GM13976 (cell line): ENCODE results near the gene ARAP3.

Source experiments
- DNase-seq: peaks from one replicate; pipeline ENCODE4 v3.0.0; 2012; ENCODE audit warnings: low spot score
- CTCF ChIP-seq: IDR thresholded peaks from 2 replicates; pipeline ENCODE4 v1.5.1; 2012; ENCODE audit warnings: borderline replicate concordance, mild to moderate bottlenecking; ENCODE audit not compliant: insufficient read depth; ENCODE audit errors: extremely low read depth, missing control alignments, control extremely low read depth
- in situ Hi-C: fragments of 300-500 bp; cut with MboI; formaldehyde crosslinking; loops from one replicate; pipeline ENCODE4 v1.12.0; 2022; ENCODE audit warnings: low sequenced_read_pairs, mixed read lengths, inconsistent platforms; ENCODE audit not compliant: unreplicated experiment

ARAP3 gene

GRCh38 chr5:141709699-141710267 is 27.8 kb upstream of the ARAP3 start:
- no peak for TF ChIP-seq CTCF
- no peak for DNase-seq
- in situ Hi-C loops, result no loop called here

- in situ Hi-C loops, result no loop called here
Measured at GRCh38 chr5:141708016-141708415, 26.0 kb upstream of the ARAP3 start.

GRCh38 chr5:141707510-141707909 is 25.5 kb upstream of the ARAP3 start:
- DNase-seq, result no peak
- in situ Hi-C loops, result no loop called here
- no peak for TF ChIP-seq CTCF

More at GRCh38 chr5:141708016-141708415, 26.0 kb upstream of the ARAP3 start:
- DNase-seq, result no peak
- no peak for TF ChIP-seq CTCF

- in situ Hi-C loops, result no loop called here
- no peak for DNase-seq
- TF ChIP-seq CTCF, result no peak
Measured at GRCh38 chr5:141706121-141706520, 24.1 kb upstream of the ARAP3 start.

GRCh38 chr5:141705469-141705868 is 23.4 kb upstream of the ARAP3 start:
- no peak for TF ChIP-seq CTCF
- DNase-seq, result no peak
- in situ Hi-C loops, result no loop called here

- in situ Hi-C loops, result no loop called here
- TF ChIP-seq CTCF, result no peak
- no peak for DNase-seq
Measured at GRCh38 chr5:141704782-141705297, 22.8 kb upstream of the ARAP3 start.
